Progenitor cell of endocrine pancreas (in vitro differentiated cells): ENCODE measurements around the gene UBASH3B. TPM values are rescaled to one million over a fixed set of nuclear protein-coding genes. Genes with fewer than 3 reads are reported as not detected.
"Not testable (repeated sequence)": the region's sequence is repeated elsewhere in the genome, so short reads cannot be mapped to it uniquely, and the experiment has no call there.

Experiments used
- DNase-seq: peaks from one replicate; pipeline ENCODE4 v3.0.0; 2021; ENCODE audit warnings: low spot score; ENCODE audit not compliant: unreplicated experiment
- H3K27ac Mint-ChIP-seq: 2 replicates; pipeline ENCODE4 v1.8.0; 2021; ENCODE audit warnings: mild to moderate bottlenecking, moderate library complexity, mixed read lengths
- H3K27me3 Mint-ChIP-seq: 2 replicates; pipeline ENCODE4 v1.8.0; 2021; ENCODE audit warnings: mixed read lengths
- H3K36me3 Mint-ChIP-seq: 2 replicates; pipeline ENCODE4 v1.8.0; 2022; ENCODE audit warnings: mixed read lengths; ENCODE audit not compliant: insufficient read depth
- H3K4me1 Mint-ChIP-seq: 2 replicates; pipeline ENCODE4 v1.8.0; 2021; ENCODE audit warnings: low read depth, mixed read lengths
- H3K4me3 Mint-ChIP-seq: 2 replicates; pipeline ENCODE4 v1.8.0; 2021; ENCODE audit warnings: low read depth, mild to moderate bottlenecking, moderate library complexity, mixed read lengths
- H3K9me3 Mint-ChIP-seq: 2 replicates; pipeline ENCODE4 v1.8.0; 2021; ENCODE audit warnings: low read depth, mixed read lengths
- total RNA-seq: library from RNA; stranded (reverse); gene quantifications from 2 replicates; pipeline ENCODE4 v1.2.1, GENCODE V29; 2021
- TF ChIP-seq, protein P1 (sequence below): fragments of 200-600 bp; sonication (generic); IDR thresholded peaks from one replicate; pipeline ENCODE4 v1.5.0; 2021; ENCODE audit warnings: antibody characterized with exemption, mild to moderate bottlenecking; ENCODE audit not compliant: unreplicated experiment

UBASH3B gene
- total RNA-seq, 1 donor from 2014 or later: 2.4 TPM

DNA sequence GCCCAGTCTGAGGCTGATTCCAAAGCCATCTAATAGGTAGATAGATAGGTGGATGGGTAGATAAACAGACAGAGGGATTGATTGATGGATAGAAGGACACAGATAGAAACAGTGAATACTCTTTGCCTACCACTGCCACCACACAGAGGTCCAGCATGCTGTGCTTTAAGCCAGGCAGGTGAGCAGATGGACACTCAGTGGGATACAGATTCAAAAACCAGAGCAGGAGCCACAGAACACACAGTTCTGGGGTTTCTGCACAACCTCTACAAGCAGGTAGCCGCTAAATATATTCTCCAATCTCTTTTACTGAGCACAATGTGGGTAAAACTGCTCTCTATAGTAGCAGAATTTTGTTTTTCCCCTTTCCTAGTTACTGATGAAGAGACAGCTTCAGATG is 206.6 kb downstream of the UBASH3B start:
- Mint-ChIP-seq H3K36me3 (no peaks in the 10 kb centered on the region), H3K27ac (no peak overlapping the region), H3K9me3 (no peaks in the 10 kb centered on the region), H3K4me1 (no peaks in the 10 kb centered on the region), H3K27me3 (peaks cover 17% of the 10 kb centered on the region), H3K4me3 (no peak overlapping the region)
- TF ChIP-seq, protein P1, sequence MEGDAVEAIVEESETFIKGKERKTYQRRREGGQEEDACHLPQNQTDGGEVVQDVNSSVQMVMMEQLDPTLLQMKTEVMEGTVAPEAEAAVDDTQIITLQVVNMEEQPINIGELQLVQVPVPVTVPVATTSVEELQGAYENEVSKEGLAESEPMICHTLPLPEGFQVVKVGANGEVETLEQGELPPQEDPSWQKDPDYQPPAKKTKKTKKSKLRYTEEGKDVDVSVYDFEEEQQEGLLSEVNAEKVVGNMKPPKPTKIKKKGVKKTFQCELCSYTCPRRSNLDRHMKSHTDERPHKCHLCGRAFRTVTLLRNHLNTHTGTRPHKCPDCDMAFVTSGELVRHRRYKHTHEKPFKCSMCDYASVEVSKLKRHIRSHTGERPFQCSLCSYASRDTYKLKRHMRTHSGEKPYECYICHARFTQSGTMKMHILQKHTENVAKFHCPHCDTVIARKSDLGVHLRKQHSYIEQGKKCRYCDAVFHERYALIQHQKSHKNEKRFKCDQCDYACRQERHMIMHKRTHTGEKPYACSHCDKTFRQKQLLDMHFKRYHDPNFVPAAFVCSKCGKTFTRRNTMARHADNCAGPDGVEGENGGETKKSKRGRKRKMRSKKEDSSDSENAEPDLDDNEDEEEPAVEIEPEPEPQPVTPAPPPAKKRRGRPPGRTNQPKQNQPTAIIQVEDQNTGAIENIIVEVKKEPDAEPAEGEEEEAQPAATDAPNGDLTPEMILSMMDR: no peak
- DNase-seq: no peak

DNA sequence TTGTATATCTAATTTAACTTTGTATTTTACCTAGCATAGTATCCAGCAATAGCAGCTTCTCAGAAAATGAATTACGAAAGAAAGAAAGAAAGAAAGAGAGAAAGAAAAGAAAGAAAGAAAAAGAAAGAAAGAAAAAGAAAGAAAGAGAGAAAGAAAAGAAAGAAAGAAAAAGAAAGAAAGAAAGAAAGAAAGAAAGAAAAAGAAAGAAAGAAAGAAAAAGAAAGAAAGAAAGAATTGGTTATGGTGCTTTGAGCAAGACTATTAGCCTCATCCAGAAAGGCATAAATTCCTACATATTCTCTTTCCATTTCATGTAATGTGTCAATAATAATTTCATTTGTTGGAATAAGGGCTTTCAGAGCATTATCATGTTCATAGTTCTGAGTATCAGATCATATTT is 207.6 kb downstream of the UBASH3B start:
- not testable (repeated sequence) for H3K4me3 Mint-ChIP-seq, DNase-seq, H3K27ac Mint-ChIP-seq, H3K9me3 Mint-ChIP-seq, H3K4me1 Mint-ChIP-seq, H3K36me3 Mint-ChIP-seq
- peaks cover 26% of the 10 kb centered on the region for H3K27me3 Mint-ChIP-seq

DNA sequence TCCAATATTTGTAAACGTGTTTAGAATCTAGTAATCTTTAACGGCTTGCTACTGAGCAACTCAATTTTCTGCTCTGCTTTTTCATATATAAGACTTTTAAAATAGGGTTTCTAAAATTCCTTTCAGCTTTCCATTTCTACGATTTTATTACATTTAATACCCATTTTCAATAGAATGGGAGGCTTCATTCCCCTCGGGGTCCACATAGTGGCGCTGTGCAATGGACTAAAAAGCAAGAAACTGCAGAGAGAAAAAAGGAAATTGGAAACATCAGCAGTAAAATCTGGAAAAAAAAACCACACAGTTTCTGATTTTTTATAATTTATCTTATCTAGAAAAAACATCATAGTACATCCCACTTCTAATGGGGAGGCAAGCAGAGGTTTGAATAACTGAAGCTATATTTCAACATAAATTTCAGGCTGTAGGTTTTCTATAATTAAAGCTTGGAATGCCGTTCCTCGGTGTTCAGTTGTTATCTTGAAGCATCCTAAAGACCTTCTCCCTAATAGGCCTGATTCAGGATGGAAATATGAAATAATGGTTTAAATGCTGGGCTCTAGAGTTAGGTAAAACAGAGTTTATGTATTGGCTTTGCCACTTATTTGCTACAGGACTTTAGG is 208.3 kb downstream of the UBASH3B start:
- Mint-ChIP-seq H3K4me3 (no peak overlapping the region), H3K4me1 (no peaks in the 10 kb centered on the region), H3K36me3 (no peaks in the 10 kb centered on the region), H3K9me3 (no peaks in the 10 kb centered on the region), H3K27ac (no peak overlapping the region), H3K27me3 (peaks cover 26% of the 10 kb centered on the region)
- TF ChIP-seq, protein P1: peak; percentile 91
- DNase-seq: no peak

Other genes with a start within 250 kb of the UBASH3B start
- gene CRTAM, start 182.8 kb downstream of the UBASH3B start, total RNA-seq: not detected in 2 replicates
- 3.5 and 5.3 TPM in 2 replicates for gene JHY, start 227.0 kb downstream of the UBASH3B start, total RNA-seq